Testis (tissue), 2 donors: ENCODE results near the gene CENPI.

ENCODE experiments used
- CTCF ChIP-seq, 3 experiments: fragments of 450-650 bp in 2 of 3; fragments of 200-600 bp in 1 of 3; sonication (generic) in 1 of 3; IDR thresholded peaks; one replicate each; pipeline ENCODE4 v1.5.1; 2016 to 2019; ENCODE audit warnings: antibody characterized with exemption in 3 of 3, mild to moderate bottlenecking in 2 of 3, moderate library complexity in 1 of 3
- POLR2A ChIP-seq: fragments of 450-650 bp; IDR thresholded peaks from one replicate; pipeline ENCODE4 v1.6.1; 2017; ENCODE audit warnings: antibody characterized with exemption, mild to moderate bottlenecking, moderate library complexity

- TF ChIP-seq POLR2A (no peak), CTCF (IDR thresholded peaks at IDR 0.05) (no peak)
Measured at GRCh38 chrX:101057093-101057714, 40.8 kb upstream of the CENPI start.
